NCI-H2171 (cell line): Measurements from ENCODE around the gene TEKTIP1.

Experiments used
- DNase-seq: peaks from one replicate; lab custom pipeline; 2025; lab: John Stamatoyannopoulos, UW

Gene TEKTIP1

GRCh38 chr19:3538965-3539755 lies at the start of gene TEKTIP1:
Gene TEKTIP1 (plus strand): TSS chr19:3539174. CDS start chr19:3539178, 4 bp downstream.
- DNase-seq = peak; percentile 23

GRCh38 chr19:3491396-3492119 lies 47.4 kb upstream of the TEKTIP1 start:
- DNase-seq = no peak

- no peak for DNase-seq
Observed at GRCh38 chr19:3492131-3492839, 46.7 kb upstream of the TEKTIP1 start.

GRCh38 chr19:3492919-3493318 lies 46.1 kb upstream of the TEKTIP1 start:
- no peak for DNase-seq

GRCh38 chr19:3493651-3494050 lies 45.3 kb upstream of the TEKTIP1 start:
- DNase-seq = no peak

GRCh38 chr19:3494051-3494450 lies 44.9 kb upstream of the TEKTIP1 start:
- DNase-seq = no peak

GRCh38 chr19:3494559-3494958 lies 44.4 kb upstream of the TEKTIP1 start:
- DNase-seq = no peak

- DNase-seq = no peak
Observed at GRCh38 chr19:3496392-3497273, 42.3 kb upstream of the TEKTIP1 start.

GRCh38 chr19:3497757-3498520 lies 41.0 kb upstream of the TEKTIP1 start:
- DNase-seq = no peak

- DNase-seq = no peak
Observed at GRCh38 chr19:3499738-3500428, 39.1 kb upstream of the TEKTIP1 start.

- DNase-seq = peak; percentile 91
Observed at GRCh38 chr19:3500429-3501101, 38.4 kb upstream of the TEKTIP1 start, which contains the start of gene DOHH. Gene DOHH (minus strand): TSS chr19:3500674. CDS start chr19:3496814, 3,860 bp downstream.

GRCh38 chr19:3501780-3502179 lies 37.2 kb upstream of the TEKTIP1 start:
- no peak for DNase-seq

- DNase-seq = no peak
Observed at GRCh38 chr19:3503036-3503572, 35.9 kb upstream of the TEKTIP1 start.

GRCh38 chr19:3504735-3505134 lies 34.2 kb upstream of the TEKTIP1 start:
- DNase-seq = no peak

GRCh38 chr19:3505598-3506383 lies 33.2 kb upstream of the TEKTIP1 start, which contains the start of gene FZR1:
Gene FZR1 (plus strand): TSS chr19:3506311. CDS start chr19:3522990, 16,679 bp downstream.
- peak; percentile 99 for DNase-seq

- DNase-seq = no peak
Observed at GRCh38 chr19:3506384-3507340, 32.3 kb upstream of the TEKTIP1 start.
